Measurements from ENCODE around the gene PSMB8.
"Not testable (repeated sequence)": the region's sequence is repeated elsewhere in the genome, so short reads cannot be mapped to it uniquely, and the experiment has no call there.

Gene PSMB8

GRCh38 chr6:32809171-32809570, 34.7 kb downstream of the PSMB8 start:
- Histone ChIP-seq H2AK5ac (ENCODE audit: low read length) (no peak overlapping the region), H3K27ac (ENCODE audit: low read depth, low read length) (no peak overlapping the region), H3K4ac (ENCODE audit: low read depth, low read length) (no peak overlapping the region), H3K23ac (ENCODE audit: low read length) (no peak overlapping the region), H3K4me2 (ENCODE audit: low read length) (no peak overlapping the region), H3K79me1 (ENCODE audit: low read length) (no peaks in the 10 kb centered on the region), H3K36me3 (ENCODE audit: control insufficient read depth, insufficient read depth, low read length) (no peaks in the 10 kb centered on the region), H3K18ac (ENCODE audit: low read length) (no peak overlapping the region), H3K4me1 (ENCODE audit: control insufficient read depth, low read depth, low read length) (no peaks in the 10 kb centered on the region), H4K8ac (ENCODE audit: low read depth, low read length) (no peak overlapping the region), H2BK5ac (ENCODE audit: low read length) (no peak overlapping the region), H3K56ac (ENCODE audit: low read length) (no peak overlapping the region), H2BK15ac (replicated peaks; ENCODE audit: low read depth) (no peak overlapping the region), H3K27me3 (ENCODE audit: insufficient read depth, low read length, poor library complexity) (no peaks in the 10 kb centered on the region), H4K5ac (ENCODE audit: low read length) (no peak overlapping the region), H2BK120ac (ENCODE audit: low read depth, low read length) (no peak overlapping the region), H3K4me3 (ENCODE audit: low read length) (no peak overlapping the region), H3K9ac (ENCODE audit: low read length) (no peak overlapping the region), H3K79me2 (ENCODE audit: control insufficient read depth, insufficient read depth, low read length) (no peaks in the 10 kb centered on the region)
- DNase-seq = no peak
- WGBS (ENCODE audit: extremely low coverage, insufficient coverage, low lambda C conversion rate) = no CpG with 5 or more reads among the region's 1 CpG

- Histone ChIP-seq H3K79me2 (ENCODE audit: control insufficient read depth, insufficient read depth, low read length) (no peaks in the 10 kb centered on the region), H3K79me1 (ENCODE audit: low read length) (no peaks in the 10 kb centered on the region), H3K4ac (ENCODE audit: low read depth, low read length) (no peak overlapping the region), H3K4me3 (ENCODE audit: low read length) (no peak overlapping the region), H3K4me1 (ENCODE audit: control insufficient read depth, low read depth, low read length) (no peaks in the 10 kb centered on the region), H3K18ac (ENCODE audit: low read length) (no peak overlapping the region), H3K4me2 (ENCODE audit: low read length) (no peak overlapping the region), H3K27ac (ENCODE audit: low read depth, low read length) (no peak overlapping the region), H3K36me3 (ENCODE audit: control insufficient read depth, insufficient read depth, low read length) (no peaks in the 10 kb centered on the region), H4K8ac (ENCODE audit: low read depth, low read length) (no peak overlapping the region), H2BK120ac (ENCODE audit: low read depth, low read length) (no peak overlapping the region), H3K9ac (ENCODE audit: low read length) (no peak overlapping the region), H2AK5ac (ENCODE audit: low read length) (no peak overlapping the region), H3K23ac (ENCODE audit: low read length) (no peak overlapping the region), H2BK5ac (ENCODE audit: low read length) (no peak overlapping the region), H3K27me3 (ENCODE audit: insufficient read depth, low read length, poor library complexity) (no peaks in the 10 kb centered on the region), H2BK15ac (replicated peaks; ENCODE audit: low read depth) (no peak overlapping the region), H4K5ac (ENCODE audit: low read length) (no peak overlapping the region), H3K56ac (ENCODE audit: low read length) (no peak overlapping the region)
- no CpG with 5 or more reads among the region's 5 CpGs for WGBS (ENCODE audit: extremely low coverage, insufficient coverage, low lambda C conversion rate)
- DNase-seq = peak; percentile 6
These were observed 36.7 kb downstream of the PSMB8 start for GRCh38 chr6:32807020-32807580.

- not testable (repeated sequence) for H2BK15ac ChIP-seq (replicated peaks; ENCODE audit: low read depth); H3K4me2 ChIP-seq (ENCODE audit: low read length); DNase-seq; H3K23ac ChIP-seq (ENCODE audit: low read length); H2AK5ac ChIP-seq (ENCODE audit: low read length); H4K8ac ChIP-seq (ENCODE audit: low read depth, low read length); H3K56ac ChIP-seq (ENCODE audit: low read length); H3K4me3 ChIP-seq (ENCODE audit: low read length); H3K4ac ChIP-seq (ENCODE audit: low read depth, low read length); H3K27me3 ChIP-seq (ENCODE audit: insufficient read depth, low read length, poor library complexity); H3K36me3 ChIP-seq (ENCODE audit: control insufficient read depth, insufficient read depth, low read length); H3K4me1 ChIP-seq (ENCODE audit: control insufficient read depth, low read depth, low read length); H2BK5ac ChIP-seq (ENCODE audit: low read length); H3K18ac ChIP-seq (ENCODE audit: low read length); H2BK120ac ChIP-seq (ENCODE audit: low read depth, low read length); H3K9ac ChIP-seq (ENCODE audit: low read length); H3K79me2 ChIP-seq (ENCODE audit: control insufficient read depth, insufficient read depth, low read length); H4K5ac ChIP-seq (ENCODE audit: low read length); H3K79me1 ChIP-seq (ENCODE audit: low read length); H3K27ac ChIP-seq (ENCODE audit: low read depth, low read length)
These were observed 38.4 kb downstream of the PSMB8 start for GRCh38 chr6:32805404-32805803.

GRCh38 chr6:32803416-32803815, 40.4 kb downstream of the PSMB8 start:
- no peak for DNase-seq
- no peak overlapping the region for H4K8ac ChIP-seq (ENCODE audit: low read depth, low read length)
- H3K27me3 ChIP-seq (ENCODE audit: insufficient read depth, low read length, poor library complexity) = no peaks in the 10 kb centered on the region
- no peak overlapping the region for H3K56ac ChIP-seq (ENCODE audit: low read length)
- no peak overlapping the region for H3K27ac ChIP-seq (ENCODE audit: low read depth, low read length)
- H3K4me2 ChIP-seq (ENCODE audit: low read length) = no peak overlapping the region
- no peaks in the 10 kb centered on the region for H3K36me3 ChIP-seq (ENCODE audit: control insufficient read depth, insufficient read depth, low read length)
- H2BK15ac ChIP-seq (replicated peaks; ENCODE audit: low read depth) = no peak overlapping the region
- H2BK5ac ChIP-seq (ENCODE audit: low read length) = no peak overlapping the region
- no peaks in the 10 kb centered on the region for H3K79me1 ChIP-seq (ENCODE audit: low read length)
- no peak overlapping the region for H4K5ac ChIP-seq (ENCODE audit: low read length)
- H3K4ac ChIP-seq (ENCODE audit: low read depth, low read length) = no peak overlapping the region
- no CpG with 5 or more reads among the region's 2 CpGs for WGBS (ENCODE audit: extremely low coverage, insufficient coverage, low lambda C conversion rate)
- H2AK5ac ChIP-seq (ENCODE audit: low read length) = no peak overlapping the region
- no peaks in the 10 kb centered on the region for H3K79me2 ChIP-seq (ENCODE audit: control insufficient read depth, insufficient read depth, low read length)
- H3K4me3 ChIP-seq (ENCODE audit: low read length) = no peak overlapping the region
- H3K9ac ChIP-seq (ENCODE audit: low read length) = no peak overlapping the region
- no peaks in the 10 kb centered on the region for H3K4me1 ChIP-seq (ENCODE audit: control insufficient read depth, low read depth, low read length)
- H2BK120ac ChIP-seq (ENCODE audit: low read depth, low read length) = no peak overlapping the region
- no peak overlapping the region for H3K18ac ChIP-seq (ENCODE audit: low read length)
- no peak overlapping the region for H3K23ac ChIP-seq (ENCODE audit: low read length)

GRCh38 chr6:32799740-32800139, 44.1 kb downstream of the PSMB8 start:
- Histone ChIP-seq H4K5ac (ENCODE audit: low read length) (no peak overlapping the region), H3K4me1 (ENCODE audit: control insufficient read depth, low read depth, low read length) (no peaks in the 10 kb centered on the region), H3K4ac (ENCODE audit: low read depth, low read length) (no peak overlapping the region), H4K8ac (ENCODE audit: low read depth, low read length) (no peak overlapping the region), H3K4me2 (ENCODE audit: low read length) (no peak overlapping the region), H2BK5ac (ENCODE audit: low read length) (no peak overlapping the region), H2BK120ac (ENCODE audit: low read depth, low read length) (no peak overlapping the region), H3K4me3 (ENCODE audit: low read length) (no peak overlapping the region), H3K27me3 (ENCODE audit: insufficient read depth, low read length, poor library complexity) (no peaks in the 10 kb centered on the region), H3K9ac (ENCODE audit: low read length) (no peak overlapping the region), H3K79me2 (ENCODE audit: control insufficient read depth, insufficient read depth, low read length) (no peaks in the 10 kb centered on the region), H3K27ac (ENCODE audit: low read depth, low read length) (no peak overlapping the region), H3K56ac (ENCODE audit: low read length) (no peak overlapping the region), H3K23ac (ENCODE audit: low read length) (no peak overlapping the region), H3K36me3 (ENCODE audit: control insufficient read depth, insufficient read depth, low read length) (no peaks in the 10 kb centered on the region), H2AK5ac (ENCODE audit: low read length) (no peak overlapping the region), H2BK15ac (replicated peaks; ENCODE audit: low read depth) (no peak overlapping the region), H3K18ac (ENCODE audit: low read length) (no peak overlapping the region), H3K79me1 (ENCODE audit: low read length) (no peaks in the 10 kb centered on the region)
- WGBS (ENCODE audit: extremely low coverage, insufficient coverage, low lambda C conversion rate) = no CpG with 5 or more reads among the region's 3 CpGs
- DNase-seq = no peak

- no peak for DNase-seq
- no CpG with 5 or more reads among the region's 3 CpGs for WGBS (ENCODE audit: extremely low coverage, insufficient coverage, low lambda C conversion rate)
- H3K4me3 ChIP-seq (ENCODE audit: low read length) = no peak overlapping the region
- H2BK5ac ChIP-seq (ENCODE audit: low read length) = no peak overlapping the region
- no peaks in the 10 kb centered on the region for H3K4me1 ChIP-seq (ENCODE audit: control insufficient read depth, low read depth, low read length)
- H3K56ac ChIP-seq (ENCODE audit: low read length) = no peak overlapping the region
- no peaks in the 10 kb centered on the region for H3K79me2 ChIP-seq (ENCODE audit: control insufficient read depth, insufficient read depth, low read length)
- H2BK15ac ChIP-seq (replicated peaks; ENCODE audit: low read depth) = no peak overlapping the region
- H3K36me3 ChIP-seq (ENCODE audit: control insufficient read depth, insufficient read depth, low read length) = no peaks in the 10 kb centered on the region
- H4K8ac ChIP-seq (ENCODE audit: low read depth, low read length) = no peak overlapping the region
- no peak overlapping the region for H3K23ac ChIP-seq (ENCODE audit: low read length)
- H3K27ac ChIP-seq (ENCODE audit: low read depth, low read length) = no peak overlapping the region
- H4K5ac ChIP-seq (ENCODE audit: low read length) = no peak overlapping the region
- no peak overlapping the region for H3K18ac ChIP-seq (ENCODE audit: low read length)
- H3K4ac ChIP-seq (ENCODE audit: low read depth, low read length) = no peak overlapping the region
- H3K27me3 ChIP-seq (ENCODE audit: insufficient read depth, low read length, poor library complexity) = no peaks in the 10 kb centered on the region
- no peaks in the 10 kb centered on the region for H3K79me1 ChIP-seq (ENCODE audit: low read length)
- no peak overlapping the region for H2AK5ac ChIP-seq (ENCODE audit: low read length)
- no peak overlapping the region for H2BK120ac ChIP-seq (ENCODE audit: low read depth, low read length)
- H3K4me2 ChIP-seq (ENCODE audit: low read length) = no peak overlapping the region
- no peak overlapping the region for H3K9ac ChIP-seq (ENCODE audit: low read length)
These were observed 44.7 kb downstream of the PSMB8 start for GRCh38 chr6:32799168-32799567.

All from mesendoderm (in vitro differentiated cells).